Choroid plexus epithelial cell (primary cell): ENCODE measurements around the gene RAP1GDS1.
A peak's percentile ranks its signal among the peaks of the same experiment; 100 is the strongest.

Experiments
- DNase-seq: peaks from one replicate; pipeline ENCODE4 v3.0.0-alpha.2; 2010; ENCODE audit warnings: low read depth
- H3K4me3 ChIP-seq: 2 replicates; pipeline ENCODE4 v1.5.1; 2011; ENCODE audit warnings: low read depth, mild to moderate bottlenecking, control low read depth, low read length, moderate library complexity
- TF ChIP-seq, protein P1 (sequence below): conservative IDR thresholded peaks from 2 replicates; pipeline ENCODE4 v1.5.1; 2011; ENCODE audit warnings: low read depth, mild to moderate bottlenecking, control low read depth, inconsistent platforms, low read length, moderate library complexity

RAP1GDS1 gene

GRCh38 chr4:98262431-98262830 is 1.2 kb downstream of the RAP1GDS1 start:
- peak overlapping the region; percentile 91 for H3K4me3 ChIP-seq
- peak; percentile 20 for DNase-seq
- TF ChIP-seq, protein P1, sequence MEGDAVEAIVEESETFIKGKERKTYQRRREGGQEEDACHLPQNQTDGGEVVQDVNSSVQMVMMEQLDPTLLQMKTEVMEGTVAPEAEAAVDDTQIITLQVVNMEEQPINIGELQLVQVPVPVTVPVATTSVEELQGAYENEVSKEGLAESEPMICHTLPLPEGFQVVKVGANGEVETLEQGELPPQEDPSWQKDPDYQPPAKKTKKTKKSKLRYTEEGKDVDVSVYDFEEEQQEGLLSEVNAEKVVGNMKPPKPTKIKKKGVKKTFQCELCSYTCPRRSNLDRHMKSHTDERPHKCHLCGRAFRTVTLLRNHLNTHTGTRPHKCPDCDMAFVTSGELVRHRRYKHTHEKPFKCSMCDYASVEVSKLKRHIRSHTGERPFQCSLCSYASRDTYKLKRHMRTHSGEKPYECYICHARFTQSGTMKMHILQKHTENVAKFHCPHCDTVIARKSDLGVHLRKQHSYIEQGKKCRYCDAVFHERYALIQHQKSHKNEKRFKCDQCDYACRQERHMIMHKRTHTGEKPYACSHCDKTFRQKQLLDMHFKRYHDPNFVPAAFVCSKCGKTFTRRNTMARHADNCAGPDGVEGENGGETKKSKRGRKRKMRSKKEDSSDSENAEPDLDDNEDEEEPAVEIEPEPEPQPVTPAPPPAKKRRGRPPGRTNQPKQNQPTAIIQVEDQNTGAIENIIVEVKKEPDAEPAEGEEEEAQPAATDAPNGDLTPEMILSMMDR = no peak

- H3K4me3 ChIP-seq = no peak overlapping the region
- no peak for DNase-seq
- TF ChIP-seq, protein P1 = no peak
These were observed 6.3 kb downstream of the RAP1GDS1 start for GRCh38 chr4:98267498-98267897.

DNA sequence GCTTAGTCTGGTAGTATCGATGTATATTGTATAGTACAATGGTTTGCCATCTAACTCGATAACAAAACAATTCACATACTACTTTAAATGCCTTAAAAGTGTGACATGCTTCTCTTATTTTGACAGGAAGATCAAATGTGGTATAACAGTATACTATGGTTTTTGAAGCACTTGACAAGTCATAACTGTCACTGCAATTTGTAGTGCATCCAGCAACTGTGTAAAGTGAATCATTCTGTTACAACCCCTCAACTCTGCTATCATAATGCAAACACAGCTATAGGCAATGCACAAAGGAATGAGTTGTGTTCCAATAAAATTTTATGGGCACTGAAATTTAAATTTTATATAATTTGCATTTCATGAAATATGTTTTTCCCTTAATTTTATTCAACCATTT is 14.0 kb downstream of the RAP1GDS1 start:
- DNase-seq = no peak
- TF ChIP-seq, protein P1 = no peak
- H3K4me3 ChIP-seq = no peak overlapping the region

DNA sequence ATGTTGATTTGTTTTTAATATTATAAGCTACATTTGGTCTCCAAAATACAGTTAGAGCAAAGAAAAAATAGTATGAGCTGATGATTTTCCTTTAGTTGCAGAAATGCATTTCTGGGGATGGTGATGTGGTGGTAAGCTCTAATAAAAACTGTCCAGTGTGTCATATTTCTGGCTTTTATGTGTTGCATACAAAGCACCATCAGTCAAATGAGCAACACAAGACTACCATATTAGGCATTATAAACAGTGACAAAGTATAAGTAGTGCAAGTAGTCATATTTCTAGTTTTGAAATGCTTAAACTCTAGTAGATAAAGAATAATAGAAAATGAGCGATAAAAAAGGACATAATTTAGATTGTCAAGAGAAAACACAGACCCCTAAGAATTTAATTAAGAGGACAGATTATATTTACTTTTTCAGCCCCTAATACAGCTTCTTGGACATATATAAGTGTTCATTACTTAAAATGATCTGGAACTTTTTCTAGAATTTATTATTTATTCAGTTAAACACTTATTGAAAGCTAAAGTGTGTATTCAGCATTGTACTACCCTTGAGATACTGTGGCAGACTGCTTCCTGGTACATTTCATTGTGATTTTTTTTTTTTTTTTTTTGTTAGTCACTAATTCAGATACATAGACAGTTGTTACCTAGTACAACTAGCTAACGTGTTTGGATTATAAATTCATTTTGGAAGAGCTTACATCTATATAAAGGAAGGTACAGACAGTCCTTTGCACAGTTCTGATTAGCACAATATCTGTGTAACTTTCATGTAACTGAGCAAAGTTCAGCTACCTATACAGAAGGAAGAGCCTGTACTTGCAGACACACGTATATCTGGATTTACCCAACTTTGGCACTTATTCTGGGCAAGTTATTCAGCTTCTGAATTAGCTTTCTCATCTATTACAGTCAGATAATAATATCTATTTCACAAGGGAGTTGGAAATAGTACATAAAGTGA is 22.3 kb downstream of the RAP1GDS1 start:
- no peak for DNase-seq
- TF ChIP-seq, protein P1 = no peak

DNA sequence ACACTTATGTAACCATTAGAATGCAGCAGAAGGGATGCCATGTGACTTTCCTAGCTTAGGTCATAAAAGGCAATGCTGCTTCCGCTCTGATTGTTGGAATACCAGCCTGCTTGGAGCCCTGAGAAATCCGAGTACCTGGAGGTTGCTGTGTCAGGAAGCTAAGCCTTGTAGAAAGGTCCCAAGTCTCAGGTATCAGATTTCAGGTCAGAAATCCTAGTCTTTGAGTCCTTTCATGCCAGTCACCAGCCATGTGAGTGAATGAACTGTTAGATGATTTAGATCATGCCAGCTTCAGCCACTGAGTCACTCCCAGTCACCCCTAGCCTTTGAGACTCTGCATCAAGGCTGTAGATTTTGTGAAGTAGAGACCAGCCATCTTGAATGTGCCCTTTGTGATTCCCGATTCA is 23.5 kb downstream of the RAP1GDS1 start:
- TF ChIP-seq, protein P1 = no peak
- H3K4me3 ChIP-seq = no peak overlapping the region
- DNase-seq = no peak

More for the DNA sequence above, 22.3 kb downstream of the RAP1GDS1 start:
- no peak overlapping the region for H3K4me3 ChIP-seq

GRCh38 chr4:98285676-98286075 is 24.5 kb downstream of the RAP1GDS1 start:
- no peak for DNase-seq
- TF ChIP-seq, protein P1 = no peak
- H3K4me3 ChIP-seq = no peak overlapping the region
